ENCODE measurements around the gene ZNF473. TPM values are rescaled to one million over a fixed set of nuclear protein-coding genes. Genes with fewer than 3 reads are reported as not detected.

ZNF473 gene
- total and polyA plus RNA-seq, 2 of the 13 experiments (the other 11 are each of a cell fraction or from before 2014, with no cell fraction given): 5.8 to 11.9 TPM

GRCh38 chr19:50001775-50002174 is 24.0 kb upstream of the ZNF473 start:
- POLR2A ChIA-PET: no interaction called here
- Histone ChIP-seq H2AFZ (ENCODE audit: low read length) (no peak overlapping the region), H3K27me3 (ENCODE audit: control insufficient read depth in 1 of 2, insufficient read depth in 2 of 2, low read length in 2 of 2) (no peaks in the 10 kb centered on the region), H3K9ac (ENCODE audit: insufficient read depth, low read depth, low read length) (no peak overlapping the region), H3K79me2 (ENCODE audit: insufficient read depth, low read length) (no peaks in the 10 kb centered on the region), H3K4me1 (ENCODE audit: insufficient read depth, low read length) (no peaks in the 10 kb centered on the region), H3K4me3 (replicated peaks in 1 of 3; ENCODE audit: insufficient read depth in 1 of 3, low read depth in 2 of 3, low read length in 3 of 3) (no peak overlapping the region), H3K4me2 (ENCODE audit: low read depth, low read length) (no peak overlapping the region), H3K27ac (ENCODE audit: extremely low read length, insufficient read depth, low read length) (no peak overlapping the region), H3K36me3 (replicated peaks in 1 of 2; ENCODE audit: control insufficient read depth in 1 of 2, insufficient read depth in 2 of 2, low read length in 2 of 2) (peaks cover 23 to 70% of the 10 kb centered on the region in 2 experiments), H3K9me3 (ENCODE audit: low read length) (no peaks in the 10 kb centered on the region), H4K20me1 (ENCODE audit: insufficient read depth, low read length) (no peaks in the 10 kb centered on the region)
- BruUV-seq (replicated peaks): no TSS peak
- in situ Hi-C loops (cut with HindIII; ENCODE audit: extremely low pct_ligation_motif_present, low pct_unique_long_range_greater_than_20kb) (no loop called here), intact Hi-C loops (cut with micrococcal nuclease; ENCODE audit: unreplicated experiment) (no loop called here)
- TF ChIP-seq KDM6A (CRISPR knock-in tag; IDR thresholded peaks at IDR 0.05; ENCODE audit: low read depth) (no peak), BCL3 (CRISPR knock-in tag; IDR thresholded peaks at IDR 0.05) (no peak), CHD2 (IDR thresholded peaks at IDR 0.05; ENCODE audit: low read depth, low read length) (no peak), ZNF276 (CRISPR knock-in tag; IDR thresholded peaks at IDR 0.05; ENCODE audit: low read depth) (no peak), IRF2 (CRISPR knock-in tag; IDR thresholded peaks at IDR 0.05) (no peak), ZNF44 (CRISPR knock-in tag; IDR thresholded peaks at IDR 0.05) (no peak), GATA4 (IDR thresholded peaks at IDR 0.05; ENCODE audit: borderline replicate concordance, low read depth) (no peak), ZNF235 (CRISPR knock-in tag; IDR thresholded peaks at IDR 0.05; ENCODE audit: borderline replicate concordance) (no peak), WIZ (CRISPR knock-in tag; IDR thresholded peaks at IDR 0.05) (no peak), BRF2 (CRISPR knock-in tag; IDR thresholded peaks at IDR 0.05) (no peak), SPEN (CRISPR knock-in tag; IDR thresholded peaks at IDR 0.05; ENCODE audit: low read depth) (no peak), ONECUT2 (CRISPR knock-in tag; IDR thresholded peaks at IDR 0.05) (no peak), SP2 (CRISPR knock-in tag; IDR thresholded peaks at IDR 0.05) (no peak), KLF15 (CRISPR knock-in tag; IDR thresholded peaks at IDR 0.05; ENCODE audit: borderline replicate concordance) (no peak), PAWR (CRISPR knock-in tag; IDR thresholded peaks at IDR 0.05; ENCODE audit: borderline replicate concordance) (no peak), ZNF652 (CRISPR knock-in tag; IDR thresholded peaks at IDR 0.05; ENCODE audit: borderline replicate concordance, low read depth) (no peak), SIN3A (IDR thresholded peaks at IDR 0.05; ENCODE audit: borderline replicate concordance, low read depth, low read length) (no peak), SETDB1 (CRISPR knock-in tag; IDR thresholded peaks at IDR 0.05; ENCODE audit: borderline replicate concordance) (no peak), AHR (CRISPR knock-in tag; IDR thresholded peaks at IDR 0.05) (no peak), E2F2 (CRISPR knock-in tag; IDR thresholded peaks at IDR 0.05; ENCODE audit: borderline replicate concordance) (no peak)
- FAIRE-seq: no peak
- DNase-seq (ENCODE audit: low spot score): no peak
- no peak for ATAC-seq
- 89% methylated on average over 7 of the region's 8 CpGs for WGBS (ENCODE audit: low lambda C conversion rate)
- CTCF ChIA-PET (ENCODE audit: low intra/inter-chr PET ratio, low total read pairs): no interaction called here
